Endometrial microvascular endothelial cells (primary cell): ENCODE results near the gene STAMBP. TPM values are rescaled to one million over a fixed set of nuclear protein-coding genes. Genes with fewer than 3 reads are reported as not detected.
"Not testable (repeated sequence)": the region's sequence is repeated elsewhere in the genome, so short reads cannot be mapped to it uniquely, and the experiment has no call there.

Experiments used
- in situ Hi-C: cut with HindIII; loops from 2 replicates; pipeline ENCODE4 v1.10.0; 2017; ENCODE audit warnings: low sequenced_read_pairs, low pct_unique_long_range_greater_than_20kb; ENCODE audit errors: inconsistent ontology term
- total RNA-seq: library from RNA; depleted of rRNA; stranded (reverse); fragments of >200 nt; gene quantifications from one replicate; pipeline ENCODE4 v1.2.3, GENCODE V29; 2015; ENCODE audit errors: inconsistent ontology term

STAMBP gene
- 13.9 TPM for total RNA-seq

- in situ Hi-C loops: no loop called here
These were observed at the start of gene STAMBP for GRCh38 chr2:73828818-73829570. STAMBP (plus strand) TSS chr2:73828961; CDS start chr2:73830857, 1,896 bp downstream.

- in situ Hi-C loops: no loop called here
These were observed 49.1 kb upstream of the STAMBP start, which contains the start of gene DUSP11 for GRCh38 chr2:73779467-73780236. DUSP11 (minus strand) TSS chr2:73780103; CDS start chr2:73779974, 129 bp downstream.

- in situ Hi-C loops: no loop called here
These were observed 48.6 kb upstream of the STAMBP start for GRCh38 chr2:73780237-73780582.

GRCh38 chr2:73783402-73783801 lies 45.4 kb upstream of the STAMBP start:
- in situ Hi-C loops: not testable (repeated sequence)

GRCh38 chr2:73783883-73784282 lies 44.9 kb upstream of the STAMBP start, which contains the start of gene C2orf78:
C2orf78 (plus strand) TSS chr2:73784183; CDS start chr2:73784310, 127 bp downstream.
- in situ Hi-C loops: not testable (repeated sequence)

- in situ Hi-C loops: no loop called here
These were observed 16.9 kb upstream of the STAMBP start for GRCh38 chr2:73811878-73812277.

- in situ Hi-C loops: no loop called here
These were observed 16.1 kb upstream of the STAMBP start for GRCh38 chr2:73812635-73813034.

- in situ Hi-C loops: no loop called here
These were observed 10.5 kb upstream of the STAMBP start for GRCh38 chr2:73818296-73818695.

- in situ Hi-C loops: no loop called here
These were observed 7.5 kb upstream of the STAMBP start for GRCh38 chr2:73821227-73821626.

- in situ Hi-C loops: no loop called here
These were observed 7.1 kb upstream of the STAMBP start for GRCh38 chr2:73821669-73822068.

- in situ Hi-C loops: no loop called here
These were observed 6.5 kb upstream of the STAMBP start for GRCh38 chr2:73822276-73822675.

- in situ Hi-C loops: no loop called here
These were observed 5.8 kb upstream of the STAMBP start for GRCh38 chr2:73822991-73823390.

- in situ Hi-C loops: no loop called here
These were observed 5.3 kb upstream of the STAMBP start for GRCh38 chr2:73823416-73823815.

- in situ Hi-C loops: no loop called here
These were observed 4.7 kb upstream of the STAMBP start for GRCh38 chr2:73823916-73824523.

- in situ Hi-C loops: no loop called here
These were observed 3.4 kb upstream of the STAMBP start for GRCh38 chr2:73825408-73825807.

GRCh38 chr2:73827018-73827417 lies 1.7 kb upstream of the STAMBP start:
- in situ Hi-C loops: no loop called here

- in situ Hi-C loops: no loop called here
These were observed 937 bp upstream of the STAMBP start for GRCh38 chr2:73827660-73828388.

GRCh38 chr2:73828389-73828817 lies 358 bp upstream of the STAMBP start:
- in situ Hi-C loops: no loop called here

- in situ Hi-C loops: no loop called here
These were observed 2.2 kb downstream of the STAMBP start for GRCh38 chr2:73830871-73831401.
